Smooth muscle cell (in vitro differentiated cells): ENCODE data around the gene DIAPH1. TPM values are rescaled to one million over a fixed set of nuclear protein-coding genes. Genes with fewer than 3 reads are reported as not detected.
"Not testable (repeated sequence)": the region's sequence is repeated elsewhere in the genome, so short reads cannot be mapped to it uniquely, and the experiment has no call there.

ENCODE experiments used
- DNase-seq: peaks from one replicate; lab custom pipeline; 2025; ENCODE audit not compliant: unreplicated experiment; lab: John Stamatoyannopoulos, UW
- H2AFZ ChIP-seq: fragments of 200-600 bp; sonication (generic); 2 replicates; pipeline ENCODE4 v1.6.0; 2016; ENCODE audit warnings: antibody characterized with exemption, low read depth, mild to moderate bottlenecking
- H3F3A ChIP-seq: fragments of 200-600 bp; sonication (generic); 2 replicates; pipeline ENCODE4 v1.6.0; 2017; ENCODE audit warnings: antibody characterized with exemption, low read depth
- H3K27ac ChIP-seq: fragments of 200-600 bp; sonication (generic); 2 replicates; pipeline ENCODE4 v1.5.1; 2016; ENCODE audit warnings: low read depth, mild to moderate bottlenecking
- H3K27me3 ChIP-seq: fragments of 200-600 bp; sonication (generic); 2 replicates; pipeline ENCODE4 v1.6.1; 2016; ENCODE audit warnings: low read depth, mild to moderate bottlenecking
- H3K36me3 ChIP-seq: fragments of 200-600 bp; sonication (generic); 2 replicates; pipeline ENCODE4 v1.5.1; 2016; ENCODE audit warnings: low read depth
- H3K4me1 ChIP-seq: fragments of 200-600 bp; sonication (generic); 2 replicates; pipeline ENCODE4 v1.5.1; 2016; ENCODE audit warnings: low read depth
- H3K4me2 ChIP-seq: fragments of 200-600 bp; sonication (generic); 2 replicates; pipeline ENCODE4 v1.6.0; 2016; ENCODE audit warnings: mild to moderate bottlenecking
- H3K4me3 ChIP-seq: fragments of 200-600 bp; sonication (generic); 2 replicates; pipeline ENCODE4 v1.5.1; 2016; ENCODE audit warnings: mild to moderate bottlenecking
- H3K79me2 ChIP-seq: fragments of 200-600 bp; sonication (generic); 2 replicates; pipeline ENCODE4 v1.6.0; 2016; ENCODE audit warnings: low read depth, mild to moderate bottlenecking
- H3K9ac ChIP-seq: fragments of 200-600 bp; sonication (generic); 2 replicates; pipeline ENCODE4 v1.6.0; 2016; ENCODE audit warnings: low read depth
- H3K9me3 ChIP-seq: fragments of 200-600 bp; sonication (generic); replicated peaks from 2 replicates; pipeline ENCODE4 v1.5.1; 2016; ENCODE audit warnings: low read depth
- H4K20me1 ChIP-seq: fragments of 200-600 bp; sonication (generic); 2 replicates; pipeline ENCODE4 v1.6.0; 2016; ENCODE audit warnings: low read depth
- WGBS: methylation state at CpG from one replicate; pipeline ENCODE4 v1.1.7; 2016; ENCODE audit warnings: low lambda C conversion rate; 5-methylcytosine and 5-hydroxymethylcytosine counted together
- polyA plus RNA-seq: library from polyadenylated mRNA; unstranded; fragments of >200 nt; fragmentation: Nextera tagmentation; extraction: Ambion mirVana; gene quantifications from 2 replicates; pipeline ENCODE4 v1.2.1, GENCODE V29; 2016
- total RNA-seq: library from RNA; depleted of rRNA; stranded (reverse); fragments of >200 nt; gene quantifications from 2 replicates; pipeline ENCODE4 v1.2.3, GENCODE V29; 2014
- TF ChIP-seq, protein P1 (sequence below): fragments of 200-600 bp; sonication (generic); IDR thresholded peaks from 2 replicates; pipeline ENCODE4 v1.5.1; 2017; ENCODE audit warnings: borderline replicate concordance, mild to moderate bottlenecking, antibody characterized with exemption; ENCODE audit not compliant: insufficient read depth, poor library complexity, severe bottlenecking

Gene DIAPH1
- total and polyA plus RNA-seq, 2 experiments from 2014 or later = 15.4 to 26.7 TPM

DNA sequence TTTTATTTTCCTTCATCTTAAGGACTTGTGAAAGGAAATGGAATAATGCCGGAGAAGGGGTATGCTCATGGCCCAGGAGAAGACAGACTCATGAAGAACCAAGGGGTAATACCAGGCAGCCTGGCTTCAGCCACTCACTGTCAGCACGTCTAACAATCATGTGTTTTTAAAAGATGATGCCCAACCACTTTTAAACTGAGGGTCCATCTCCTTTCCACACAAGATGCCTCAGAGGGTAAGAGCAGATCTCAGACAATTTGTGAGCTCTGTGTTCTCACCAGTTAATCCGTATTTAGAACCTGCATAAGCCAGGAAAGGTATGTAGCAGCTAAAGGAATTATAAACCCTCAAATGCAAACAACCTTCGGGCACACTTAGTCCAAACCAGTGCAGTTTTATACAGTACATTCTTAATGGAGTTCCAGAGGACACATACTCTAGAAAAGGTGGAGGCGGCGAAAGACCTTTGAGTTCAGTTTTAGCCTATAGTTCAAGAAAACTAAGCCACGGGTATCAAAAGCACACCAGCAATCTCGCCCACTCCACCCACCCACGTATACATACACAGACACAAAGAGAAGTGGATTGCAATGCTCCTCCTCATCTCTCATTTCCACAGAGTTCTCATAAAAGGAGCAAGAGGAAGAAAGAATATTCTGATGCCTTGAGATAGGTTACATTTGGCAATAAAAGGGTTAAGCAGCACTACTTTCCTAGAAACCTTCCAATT, 2.6 kb downstream of the DIAPH1 start:
- DNase-seq = no peak
- H3K27ac ChIP-seq = no peak overlapping the region
- peaks cover 21% of the 10 kb centered on the region for H3F3A ChIP-seq
- no peaks in the 10 kb centered on the region for H3K27me3 ChIP-seq
- peak overlapping the region; percentile 97 for H3K4me2 ChIP-seq
- H3K4me3 ChIP-seq = peak overlapping the region; percentile 94
- 85% methylated on average over 9 of the region's 9 CpGs for WGBS
- H3K79me2 ChIP-seq = peaks cover 67% of the 10 kb centered on the region
- no peaks in the 10 kb centered on the region for H3K9me3 ChIP-seq
- peaks cover 30% of the 10 kb centered on the region for H3K4me1 ChIP-seq
- H4K20me1 ChIP-seq = peaks cover 52% of the 10 kb centered on the region
- H3K36me3 ChIP-seq = no peaks in the 10 kb centered on the region
- H3K9ac ChIP-seq = no peak overlapping the region
- TF ChIP-seq, protein P1, sequence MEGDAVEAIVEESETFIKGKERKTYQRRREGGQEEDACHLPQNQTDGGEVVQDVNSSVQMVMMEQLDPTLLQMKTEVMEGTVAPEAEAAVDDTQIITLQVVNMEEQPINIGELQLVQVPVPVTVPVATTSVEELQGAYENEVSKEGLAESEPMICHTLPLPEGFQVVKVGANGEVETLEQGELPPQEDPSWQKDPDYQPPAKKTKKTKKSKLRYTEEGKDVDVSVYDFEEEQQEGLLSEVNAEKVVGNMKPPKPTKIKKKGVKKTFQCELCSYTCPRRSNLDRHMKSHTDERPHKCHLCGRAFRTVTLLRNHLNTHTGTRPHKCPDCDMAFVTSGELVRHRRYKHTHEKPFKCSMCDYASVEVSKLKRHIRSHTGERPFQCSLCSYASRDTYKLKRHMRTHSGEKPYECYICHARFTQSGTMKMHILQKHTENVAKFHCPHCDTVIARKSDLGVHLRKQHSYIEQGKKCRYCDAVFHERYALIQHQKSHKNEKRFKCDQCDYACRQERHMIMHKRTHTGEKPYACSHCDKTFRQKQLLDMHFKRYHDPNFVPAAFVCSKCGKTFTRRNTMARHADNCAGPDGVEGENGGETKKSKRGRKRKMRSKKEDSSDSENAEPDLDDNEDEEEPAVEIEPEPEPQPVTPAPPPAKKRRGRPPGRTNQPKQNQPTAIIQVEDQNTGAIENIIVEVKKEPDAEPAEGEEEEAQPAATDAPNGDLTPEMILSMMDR = no peak
- no peak overlapping the region for H2AFZ ChIP-seq

DNA sequence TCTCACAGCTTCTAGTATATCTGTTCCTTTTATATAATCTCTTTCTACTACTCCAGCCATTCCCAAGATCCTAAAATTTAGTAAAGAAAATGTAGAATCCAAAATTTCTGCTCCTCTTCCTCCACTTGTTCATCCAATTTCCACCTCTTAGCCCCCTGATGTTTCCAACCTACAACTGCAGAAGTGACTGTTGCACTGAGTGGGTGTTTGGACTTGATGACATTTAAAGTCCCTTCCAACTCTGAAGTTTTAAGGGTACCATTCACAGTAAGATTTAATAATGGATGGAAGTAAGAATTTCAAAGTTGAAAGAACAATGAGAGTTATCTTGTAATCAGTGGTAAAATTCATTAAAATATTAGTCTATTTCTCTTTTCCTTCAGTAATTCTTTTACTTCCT, 5.5 kb downstream of the DIAPH1 start:
- Histone ChIP-seq H3K9me3 (no peaks in the 10 kb centered on the region), H2AFZ (no peak overlapping the region), H3K9ac (no peak overlapping the region), H3F3A (peaks cover 8% of the 10 kb centered on the region), H3K27ac (no peak overlapping the region), H3K79me2 (peaks cover 87% of the 10 kb centered on the region), H3K36me3 (no peaks in the 10 kb centered on the region), H3K4me3 (no peak overlapping the region), H3K27me3 (no peaks in the 10 kb centered on the region), H4K20me1 (peaks cover 63% of the 10 kb centered on the region), H3K4me2 (no peak overlapping the region), H3K4me1 (peaks cover 30% of the 10 kb centered on the region)
- DNase-seq = no peak
- TF ChIP-seq, protein P1 = no peak

GRCh38 chr5:141611289-141611688, 7.5 kb downstream of the DIAPH1 start:
- Histone ChIP-seq H3K36me3 (no peaks in the 10 kb centered on the region), H3K79me2 (peaks cover 91% of the 10 kb centered on the region), H3K9ac (no peak overlapping the region), H3K9me3 (no peaks in the 10 kb centered on the region), H3K4me2 (no peak overlapping the region), H3K27me3 (no peaks in the 10 kb centered on the region), H3K27ac (no peak overlapping the region), H3K4me3 (no peak overlapping the region), H3K4me1 (peaks cover 13% of the 10 kb centered on the region), H4K20me1 (peaks cover 45% of the 10 kb centered on the region), H2AFZ (no peak overlapping the region), H3F3A (no peaks in the 10 kb centered on the region)
- TF ChIP-seq, protein P1 = no peak
- 96% methylated on average over 3 of the region's 3 CpGs for WGBS
- DNase-seq = no peak

- not testable (repeated sequence) for H3K36me3 ChIP-seq, H3K9me3 ChIP-seq, H3K4me3 ChIP-seq, H2AFZ ChIP-seq, H3F3A ChIP-seq, DNase-seq, H3K4me2 ChIP-seq, H3K27ac ChIP-seq, H3K27me3 ChIP-seq, H3K9ac ChIP-seq
- 97% methylated on average over 7 of the region's 7 CpGs for WGBS
- Histone ChIP-seq H3K79me2 (peaks cover 87% of the 10 kb centered on the region), H4K20me1 (peaks cover 37% of the 10 kb centered on the region), H3K4me1 (peaks cover 13% of the 10 kb centered on the region)
Observed at GRCh38 chr5:141609921-141610320, 8.9 kb downstream of the DIAPH1 start.
